ENCODE results near the gene TNFRSF18. TPM values are rescaled to one million over a fixed set of nuclear protein-coding genes. Genes with fewer than 3 reads are reported as not detected.

Gene TNFRSF18
- total RNA-seq, 4 donors from 2014 or later: 0.29 to 0.66 TPM; not detected in 2

GRCh38 chr1:1189111-1189510, 17.3 kb downstream of the TNFRSF18 start:
- intact Hi-C loops (cut with DNase I): no loop called here
- no peak for TF ChIP-seq EP300 (IDR thresholded peaks at IDR 0.05)
- no peak for TF ChIP-seq POLR2A (IDR thresholded peaks at IDR 0.05; ENCODE audit: low read depth)
- no peak for TF ChIP-seq POLR2AphosphoS5 (IDR thresholded peaks at IDR 0.05)
- TF ChIP-seq CTCF (IDR thresholded peaks at IDR 0.05): no peak
- DNase-seq (ENCODE audit: extremely low spot score): no peak
- H3K4me3 ChIP-seq: no peak overlapping the region
- H3K9me3 ChIP-seq: no peaks in the 10 kb centered on the region
- H3K4me1 ChIP-seq: no peaks in the 10 kb centered on the region
- H3K27ac ChIP-seq (replicated peaks in 1 of 4): no peak overlapping the region
- peaks cover 0 to 8% (median 0%) of the 10 kb centered on the region in 4 donors for H3K27me3 ChIP-seq
- 77% methylated on average over 5 of the region's 5 CpGs for WGBS
- H3K36me3 ChIP-seq: no peaks in the 10 kb centered on the region

- no peak for DNase-seq (ENCODE audit: extremely low spot score)
- no peak overlapping the region for H3K4me3 ChIP-seq
- peaks cover 0 to 5% (median 0%) of the 10 kb centered on the region in 4 donors for H3K27me3 ChIP-seq
- peaks cover 0 to 2% (median 0%) of the 10 kb centered on the region in 4 donors for H3K4me1 ChIP-seq
- no peaks in the 10 kb centered on the region for H3K9me3 ChIP-seq
- TF ChIP-seq CTCF (IDR thresholded peaks at IDR 0.05) (no peak), EP300 (IDR thresholded peaks at IDR 0.05) (no peak), POLR2A (IDR thresholded peaks at IDR 0.05; ENCODE audit: low read depth) (no peak), POLR2AphosphoS5 (IDR thresholded peaks at IDR 0.05) (no peak)
- H3K36me3 ChIP-seq: no peaks in the 10 kb centered on the region
- no peak overlapping the region for H3K27ac ChIP-seq (replicated peaks in 1 of 4)
- intact Hi-C loops (cut with DNase I): no loop called here
Observed at GRCh38 chr1:1187938-1188337, 18.5 kb downstream of the TNFRSF18 start.

- Histone ChIP-seq H3K27ac (replicated peaks in 1 of 4) (no peak overlapping the region), H3K36me3 (no peaks in the 10 kb centered on the region), H3K4me3 (no peak overlapping the region), H3K9me3 (no peaks in the 10 kb centered on the region), H3K27me3 (peaks cover 0 to 32% (median under 1%) of the 10 kb centered on the region in 4 donors), H3K4me1 (peaks cover 0 to 7% (median 4%) of the 10 kb centered on the region in 4 donors)
- intact Hi-C loops (cut with DNase I): no loop called here
- TF ChIP-seq POLR2AphosphoS5 (IDR thresholded peaks at IDR 0.05): no peak
- TF ChIP-seq CTCF (IDR thresholded peaks at IDR 0.05): no peak
- TF ChIP-seq EP300 (IDR thresholded peaks at IDR 0.05): no peak
- no peak for TF ChIP-seq POLR2A (IDR thresholded peaks at IDR 0.05; ENCODE audit: low read depth)
- no peak for DNase-seq (ENCODE audit: extremely low spot score)
- WGBS: 78% methylated on average over 16 of the region's 31 CpGs
Observed at GRCh38 chr1:1185101-1185765, 21.2 kb downstream of the TNFRSF18 start.

GRCh38 chr1:1183833-1184775, 22.3 kb downstream of the TNFRSF18 start:
- DNase-seq (ENCODE audit: extremely low spot score): no peak
- H3K4me3 ChIP-seq: no peak overlapping the region
- WGBS: 85% methylated on average over 20 of the region's 33 CpGs
- intact Hi-C loops (cut with DNase I): no loop called here
- H3K27ac ChIP-seq (replicated peaks in 1 of 4): no peak overlapping the region
- H3K9me3 ChIP-seq: no peaks in the 10 kb centered on the region
- H3K27me3 ChIP-seq: peaks cover 0 to 43% (median 4%) of the 10 kb centered on the region in 4 donors
- H3K36me3 ChIP-seq: no peaks in the 10 kb centered on the region
- TF ChIP-seq POLR2AphosphoS5 (IDR thresholded peaks at IDR 0.05) (no peak), EP300 (IDR thresholded peaks at IDR 0.05) (no peak), CTCF (IDR thresholded peaks at IDR 0.05) (no peak), POLR2A (IDR thresholded peaks at IDR 0.05; ENCODE audit: low read depth) (no peak)
- H3K4me1 ChIP-seq: peaks cover 0 to 7% (median 4%) of the 10 kb centered on the region in 4 donors

Data from esophagus muscularis mucosa (tissue), 4 donors.